ELF-1 (cell line): ENCODE data around the gene CLUH.

Source experiments
- DNase-seq: peaks from one replicate; pipeline ENCODE4 v3.0.0-alpha.2; 2016; ENCODE audit warnings: low read depth, low spot score

CLUH gene

DNA sequence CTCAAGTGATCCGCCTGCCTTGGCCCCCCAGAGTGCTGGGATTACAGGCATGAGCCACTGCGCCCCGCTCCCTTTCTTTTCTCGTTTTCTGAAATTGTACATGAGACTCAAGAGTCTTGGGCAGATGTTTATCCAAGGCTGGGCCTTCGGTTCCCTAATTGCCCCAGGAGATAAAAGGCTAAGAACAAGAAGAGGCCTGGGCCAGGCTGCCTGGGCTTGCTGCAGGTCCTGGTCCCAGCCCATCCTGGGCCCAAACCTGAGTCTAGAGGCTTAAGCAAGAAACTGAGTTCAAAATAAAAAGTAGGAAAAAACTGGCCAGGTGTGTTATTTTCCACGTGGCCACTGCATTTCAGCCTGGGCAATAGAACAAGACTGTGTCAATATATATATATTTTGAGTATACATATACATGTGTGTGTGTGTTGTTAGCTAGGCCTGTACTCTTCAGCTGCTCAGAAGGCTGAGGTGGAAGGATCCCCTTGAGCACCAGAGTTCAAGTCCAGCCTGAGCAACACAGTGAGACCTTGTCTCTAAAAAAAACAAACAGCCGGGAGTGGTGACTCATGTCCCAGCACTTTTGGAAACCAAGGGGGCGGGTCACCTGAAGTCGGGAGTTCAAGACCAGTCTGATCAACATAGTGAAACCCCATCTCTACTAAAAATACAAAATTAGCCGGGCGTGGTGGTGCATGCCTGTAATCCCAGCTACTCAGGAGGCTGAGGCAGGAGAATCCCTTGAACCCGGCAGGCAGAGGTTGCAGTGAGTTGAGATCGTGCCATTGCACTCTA, 6.8 kb upstream of the CLUH start:
- no peak for DNase-seq

DNA sequence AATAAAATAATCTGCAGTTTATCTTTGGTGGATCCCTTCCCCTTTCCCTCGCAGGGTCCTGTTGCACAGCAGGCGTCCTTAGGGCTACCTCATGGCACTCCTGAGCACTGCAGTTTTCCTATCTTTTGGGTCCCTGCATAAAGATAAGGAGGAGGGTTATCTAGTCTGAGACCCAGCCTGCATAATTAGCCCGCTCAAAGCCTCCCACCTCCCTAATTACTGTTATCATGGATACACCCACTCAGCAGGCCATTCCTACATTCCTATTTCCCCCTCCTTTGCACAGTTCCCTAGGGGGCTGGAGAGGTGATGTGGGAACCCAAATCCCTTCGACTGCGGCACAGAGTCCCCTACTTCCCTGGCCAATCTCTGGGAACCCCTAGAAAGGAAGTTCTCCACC, 5.1 kb upstream of the CLUH start:
- DNase-seq: peak; percentile 55

DNA sequence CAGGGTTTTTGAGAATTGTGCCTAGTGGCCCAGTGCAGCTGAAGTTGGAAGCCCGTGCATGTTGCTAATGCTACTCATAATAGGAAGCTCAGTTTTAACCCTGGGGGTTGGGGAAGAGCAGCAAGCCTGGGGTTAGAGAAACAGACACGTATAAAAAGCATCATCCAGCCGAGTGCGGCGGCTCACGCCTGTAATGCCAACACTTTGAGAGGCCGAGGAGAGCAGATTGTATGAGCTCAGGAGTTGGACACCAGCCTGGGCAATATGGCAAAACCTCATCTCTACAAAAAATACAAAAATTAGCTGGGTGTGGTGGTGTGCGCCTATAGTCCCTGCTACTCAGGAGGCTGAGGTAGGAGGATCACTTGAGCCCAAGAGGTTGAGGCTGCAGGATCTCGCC, 2.3 kb upstream of the CLUH start:
- DNase-seq: no peak

DNA sequence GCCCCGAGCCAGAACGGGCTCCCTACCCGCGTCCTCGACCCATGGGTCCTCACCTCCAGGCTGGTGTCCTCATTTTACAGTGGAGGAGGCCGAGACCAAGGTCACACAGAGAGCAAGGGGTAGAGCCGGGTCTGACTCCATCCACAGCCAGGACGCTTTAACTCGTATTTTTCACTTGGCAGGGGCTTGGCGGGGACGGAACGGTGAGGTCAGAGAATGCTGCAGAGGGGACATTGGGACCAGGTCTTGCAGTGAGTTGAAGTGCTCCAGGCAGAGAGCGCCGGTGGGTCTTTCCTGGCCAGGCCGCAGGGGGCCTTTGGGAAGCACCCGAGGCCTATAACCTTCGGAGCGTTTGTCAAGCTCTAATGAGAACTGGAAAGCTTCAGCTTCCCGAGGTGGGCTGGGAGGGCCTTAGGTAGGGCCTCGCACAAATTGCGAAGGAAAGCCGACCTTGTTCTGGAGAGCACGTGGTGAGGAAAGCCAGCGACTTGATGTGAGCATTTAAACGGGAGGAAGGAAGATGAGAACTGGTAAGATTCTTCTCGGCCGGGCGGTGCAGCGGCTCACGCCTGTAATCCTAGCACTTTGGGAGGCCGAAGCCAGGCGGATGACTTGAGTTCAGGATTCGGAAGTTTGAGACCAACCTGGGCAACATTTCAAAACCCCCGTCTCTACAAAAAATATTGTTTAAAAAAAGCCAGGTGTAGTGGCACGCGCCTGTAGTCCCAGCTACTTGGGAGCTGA, 908 bp upstream of the CLUH start:
- peak; percentile 74 for DNase-seq

DNA sequence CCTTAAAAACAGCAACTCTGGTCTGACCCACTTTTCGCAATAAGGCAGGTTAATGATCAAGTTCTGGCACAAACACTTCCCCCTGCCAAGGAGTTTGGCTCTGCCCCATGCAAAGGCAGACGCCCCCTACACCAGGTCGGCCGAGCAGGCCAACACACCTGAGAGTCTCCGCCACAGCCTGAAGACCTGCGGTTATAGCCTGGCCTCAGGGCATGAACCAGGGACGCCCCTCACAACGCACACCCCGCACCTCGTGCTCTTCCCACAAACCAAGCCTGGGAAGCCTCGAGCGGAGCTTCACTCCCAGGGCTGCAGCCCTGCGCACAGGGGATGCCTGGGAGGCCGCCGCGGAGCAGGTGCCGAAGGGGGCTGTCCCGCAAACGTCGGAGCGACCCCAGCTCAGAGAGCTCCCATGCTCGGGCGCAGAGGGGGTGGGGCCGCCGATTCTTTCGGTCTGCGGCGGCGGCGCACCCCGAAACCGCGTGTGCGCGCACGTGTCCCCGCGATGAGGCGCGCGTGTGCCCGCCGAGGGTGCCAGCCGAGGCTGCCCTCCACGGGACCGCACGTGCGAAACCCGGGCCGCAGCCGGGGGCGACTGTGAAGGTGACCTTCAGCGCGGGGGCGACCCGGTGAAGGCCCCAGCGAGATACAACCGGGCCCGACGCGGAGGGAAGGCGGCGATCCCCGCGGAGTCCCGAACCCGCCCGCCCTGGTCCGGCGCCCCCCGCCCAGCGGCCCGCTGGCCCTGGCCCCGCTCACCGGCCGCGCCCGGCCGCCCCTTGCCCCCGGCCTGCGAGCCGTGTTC, 559 bp downstream of the CLUH start:
- peak; percentile 57 for DNase-seq

DNA sequence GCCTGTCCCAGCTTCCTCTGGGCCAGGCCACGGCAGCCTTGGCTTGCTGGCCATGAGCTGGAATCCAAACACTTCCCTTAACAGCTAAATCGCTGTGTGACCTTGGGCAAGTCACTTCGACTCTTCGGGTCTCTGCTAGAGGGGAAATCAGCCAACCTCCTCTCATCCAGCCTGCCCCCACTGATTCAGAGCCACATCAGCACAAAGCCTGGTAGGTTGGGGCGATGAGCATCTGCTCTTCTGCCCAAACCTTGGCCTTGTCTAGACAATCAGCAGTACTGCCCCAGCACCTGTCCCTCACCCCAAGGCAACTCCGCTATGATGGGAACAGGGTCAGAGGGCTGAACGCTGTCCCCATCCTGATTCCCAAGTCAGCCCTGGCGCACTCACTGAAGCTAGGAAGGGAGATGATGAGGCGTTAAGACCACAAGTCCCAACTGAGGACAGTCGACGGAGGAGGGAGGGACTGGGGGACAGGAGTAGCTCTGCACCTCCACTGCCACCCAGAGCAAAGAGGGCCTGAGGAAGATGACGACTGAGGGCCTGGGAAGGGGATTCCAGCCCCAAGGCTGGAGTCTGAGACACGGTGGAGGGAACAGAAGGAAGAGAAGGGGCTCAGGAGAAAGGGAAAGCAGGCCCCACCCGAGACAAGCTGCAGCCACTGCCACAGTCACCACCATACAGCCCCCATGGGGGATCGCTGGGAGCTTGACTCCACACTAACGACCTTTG, 1.3 kb downstream of the CLUH start:
- no peak for DNase-seq

DNA sequence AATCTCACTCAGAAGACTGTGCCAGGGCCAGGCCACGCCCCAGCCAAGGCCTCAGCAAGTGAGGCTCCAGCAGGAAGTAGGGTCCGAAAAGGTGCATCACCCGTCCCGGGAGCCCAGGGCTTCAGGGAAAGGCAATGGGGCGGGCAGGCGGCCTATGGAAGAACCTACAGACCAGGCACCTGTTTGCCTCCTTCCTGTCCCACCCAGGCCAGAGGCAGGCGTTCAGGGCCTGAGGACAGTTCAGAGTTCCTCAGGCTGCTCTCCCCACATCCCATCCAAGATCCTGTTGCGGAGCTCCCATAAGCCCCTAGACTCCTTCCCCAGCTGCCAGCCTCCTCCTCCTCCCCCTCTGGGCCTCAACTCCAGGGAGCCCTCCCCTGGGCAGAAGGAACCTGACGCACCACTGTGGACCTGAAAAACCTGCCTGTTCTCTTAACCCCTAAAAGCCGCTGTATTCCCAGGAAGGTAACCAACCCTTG, 2.3 kb downstream of the CLUH start:
- peak; percentile 70 for DNase-seq

DNA sequence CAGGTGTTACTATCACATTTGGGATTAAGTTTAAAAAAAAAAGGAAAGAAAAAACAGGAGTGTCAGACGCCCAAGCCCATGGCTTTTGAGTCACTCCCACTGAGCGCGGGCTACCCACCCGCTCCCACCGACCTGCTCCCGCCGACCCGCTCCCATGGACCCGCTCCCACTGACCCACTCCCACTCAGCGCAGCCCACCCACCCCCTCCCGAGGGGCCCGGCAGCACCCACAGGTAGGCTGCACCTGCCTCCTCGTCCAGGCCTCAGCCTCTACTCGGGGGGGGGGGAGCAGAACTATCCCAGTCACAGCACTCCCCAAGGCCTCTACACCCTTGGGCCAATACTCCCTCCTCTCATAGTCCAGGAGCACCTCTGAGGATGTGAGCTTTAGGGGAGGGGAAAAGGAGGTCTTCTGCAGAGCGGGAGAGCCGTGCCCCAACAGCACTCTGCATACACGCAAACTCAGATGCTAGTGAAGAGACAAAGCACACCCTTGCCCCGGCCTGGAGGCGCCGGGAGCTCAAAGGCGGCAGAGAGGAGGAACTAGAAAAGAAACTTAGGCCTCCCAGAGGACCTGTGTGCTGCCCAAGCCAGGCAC, 2.9 kb downstream of the CLUH start:
- no peak for DNase-seq

DNA sequence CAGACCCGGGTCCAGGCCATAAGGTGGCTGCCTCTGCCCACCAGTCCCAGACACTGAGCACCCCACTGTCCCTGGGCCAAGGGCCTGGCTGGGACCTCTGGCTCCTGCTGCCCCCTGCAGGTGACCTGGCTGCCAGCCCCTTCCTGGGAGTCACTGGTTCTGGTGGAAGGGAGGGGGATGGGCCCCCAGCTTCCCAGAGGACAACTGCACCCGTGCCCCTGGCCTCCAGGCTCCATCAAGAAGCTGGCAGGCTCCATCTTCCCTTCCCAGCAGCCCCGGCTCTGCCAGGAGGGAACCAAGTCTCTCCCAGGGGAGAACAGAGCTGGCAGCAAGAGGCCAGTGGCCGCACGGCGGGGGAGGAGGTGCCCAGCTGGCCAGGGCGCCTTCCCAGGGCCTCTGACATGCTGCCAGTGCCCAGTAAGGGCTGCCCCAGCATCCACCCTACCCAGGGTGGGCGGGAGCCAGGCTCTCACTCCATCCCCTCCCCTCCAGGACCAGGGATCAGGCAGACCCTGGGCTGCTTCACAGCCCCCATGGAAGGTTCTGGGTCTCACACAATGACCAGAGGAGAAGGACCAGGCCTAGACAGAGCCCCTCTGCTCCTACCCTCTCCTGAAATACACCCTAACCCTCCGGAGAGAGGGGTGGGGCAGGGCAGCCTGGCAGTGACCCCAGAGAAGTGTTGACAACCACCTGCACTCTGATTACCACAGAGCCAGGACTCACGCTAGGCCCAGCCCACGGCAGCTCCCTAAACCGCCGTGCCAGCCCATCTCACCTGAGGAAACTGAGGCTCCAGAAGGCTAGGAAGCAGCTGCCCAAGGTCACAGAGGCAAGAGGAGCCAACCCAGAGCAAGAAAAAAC, 3.6 kb downstream of the CLUH start:
- DNase-seq: peak; percentile 58

DNA sequence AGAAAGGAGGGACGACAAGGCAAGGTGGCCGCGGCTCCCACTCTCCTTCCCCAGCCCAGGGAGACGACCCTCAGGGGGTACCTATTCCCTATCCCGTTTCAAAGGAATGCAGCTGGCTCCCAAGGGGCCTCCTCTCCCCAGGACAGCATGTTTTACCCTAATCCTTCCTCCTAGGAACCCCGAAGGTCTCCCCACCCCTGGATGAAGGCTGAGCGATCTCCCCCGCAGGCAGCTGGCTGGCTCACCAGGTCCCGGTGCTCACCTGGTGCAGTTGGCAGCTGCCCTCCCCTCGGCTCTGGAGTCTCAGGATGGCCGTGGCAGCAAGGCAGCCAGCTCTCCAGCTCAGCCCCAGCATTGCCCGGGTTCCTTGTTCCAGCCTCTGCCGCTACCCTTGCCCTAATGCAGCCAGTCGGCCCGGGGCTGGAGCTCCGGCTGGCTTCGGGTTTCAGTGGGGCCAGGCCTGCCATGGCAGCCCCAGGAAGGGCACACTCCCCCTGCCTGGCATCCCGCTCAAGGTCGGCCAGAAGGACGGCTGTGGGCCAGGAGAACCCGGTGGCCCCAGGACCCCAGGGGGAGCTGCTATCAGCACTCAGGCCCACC, 4.6 kb downstream of the CLUH start:
- DNase-seq: no peak

DNA sequence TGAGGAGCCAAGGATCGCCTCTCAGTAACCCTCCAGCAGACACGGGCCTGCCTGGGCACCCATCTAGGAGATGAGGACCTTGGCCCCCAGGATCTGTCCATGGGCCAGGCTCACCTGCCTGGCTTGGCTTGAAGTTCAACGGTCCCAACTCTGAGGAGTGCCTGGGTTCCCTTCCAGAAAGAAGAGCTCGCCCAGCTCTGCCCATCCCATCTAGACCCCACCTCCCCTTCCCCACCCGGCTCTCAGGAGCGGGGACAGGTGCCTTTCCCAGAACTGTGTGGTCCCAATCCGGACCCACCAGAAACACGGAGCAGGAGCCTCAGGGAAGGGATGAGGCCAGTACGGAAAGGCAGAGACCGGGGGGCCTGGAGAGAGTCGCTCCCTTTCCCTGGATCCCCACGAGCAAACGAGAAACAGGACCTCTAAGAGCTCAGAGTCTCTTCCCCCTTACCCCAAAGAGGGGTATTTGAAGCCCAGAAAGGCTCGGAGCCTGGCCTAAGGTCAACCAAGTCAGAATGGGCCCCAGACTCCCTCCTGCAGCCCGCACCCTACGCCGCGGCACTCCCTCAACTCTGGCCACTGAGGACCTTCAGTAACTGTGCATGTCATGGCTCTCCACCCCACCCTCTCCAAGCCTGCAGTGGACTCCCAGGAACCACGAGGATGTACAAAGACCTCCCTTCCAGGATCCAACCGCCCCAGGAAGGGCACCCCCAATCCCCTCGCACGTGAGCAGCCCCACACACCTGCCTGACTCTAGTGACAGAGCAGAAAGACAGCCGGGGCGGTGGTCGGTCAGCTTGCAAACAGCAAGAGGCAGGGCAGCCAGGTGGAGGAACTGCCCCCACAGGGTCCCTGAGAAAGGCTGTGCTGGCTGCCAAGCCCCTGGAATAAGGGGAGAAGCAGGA, 5.4 kb downstream of the CLUH start:
- no peak for DNase-seq

DNA sequence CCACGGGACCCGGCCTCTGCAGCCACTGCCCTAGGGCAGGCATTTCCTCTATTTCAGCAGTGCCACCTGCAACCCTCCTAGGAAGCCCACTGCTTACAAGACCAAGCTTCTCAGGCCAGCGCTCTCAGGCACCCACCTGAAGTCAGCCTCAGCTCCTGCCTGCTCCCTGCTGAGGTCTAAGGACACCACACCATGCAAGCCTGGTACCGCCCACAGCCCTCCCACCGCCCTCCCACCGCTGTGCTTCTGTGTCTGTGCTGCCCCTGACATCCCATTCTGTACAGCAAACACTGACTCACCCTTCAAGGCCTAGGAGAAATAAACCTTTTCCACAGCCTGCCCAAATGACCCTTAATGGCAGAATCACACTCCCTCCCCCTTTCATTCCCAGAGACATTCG, 6.3 kb downstream of the CLUH start:
- DNase-seq: no peak

DNA sequence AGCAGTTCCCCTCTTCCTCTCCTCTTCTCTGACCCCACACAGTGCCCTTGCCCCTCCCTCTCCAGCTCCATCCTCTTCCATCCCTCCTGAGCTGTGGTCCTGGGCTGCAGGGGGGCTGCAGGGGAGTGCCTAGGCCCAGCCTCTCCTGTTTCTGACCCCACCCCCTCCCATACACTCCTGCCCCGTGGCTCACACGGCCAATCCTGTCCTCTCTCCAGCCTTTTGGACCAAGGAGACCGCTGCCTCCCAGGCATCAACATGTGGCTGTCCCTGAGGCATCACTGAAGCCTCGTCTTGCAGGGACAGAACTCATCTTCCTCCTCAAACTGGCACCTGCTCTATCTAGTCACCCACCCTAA, 6.7 kb downstream of the CLUH start:
- no peak for DNase-seq

DNA sequence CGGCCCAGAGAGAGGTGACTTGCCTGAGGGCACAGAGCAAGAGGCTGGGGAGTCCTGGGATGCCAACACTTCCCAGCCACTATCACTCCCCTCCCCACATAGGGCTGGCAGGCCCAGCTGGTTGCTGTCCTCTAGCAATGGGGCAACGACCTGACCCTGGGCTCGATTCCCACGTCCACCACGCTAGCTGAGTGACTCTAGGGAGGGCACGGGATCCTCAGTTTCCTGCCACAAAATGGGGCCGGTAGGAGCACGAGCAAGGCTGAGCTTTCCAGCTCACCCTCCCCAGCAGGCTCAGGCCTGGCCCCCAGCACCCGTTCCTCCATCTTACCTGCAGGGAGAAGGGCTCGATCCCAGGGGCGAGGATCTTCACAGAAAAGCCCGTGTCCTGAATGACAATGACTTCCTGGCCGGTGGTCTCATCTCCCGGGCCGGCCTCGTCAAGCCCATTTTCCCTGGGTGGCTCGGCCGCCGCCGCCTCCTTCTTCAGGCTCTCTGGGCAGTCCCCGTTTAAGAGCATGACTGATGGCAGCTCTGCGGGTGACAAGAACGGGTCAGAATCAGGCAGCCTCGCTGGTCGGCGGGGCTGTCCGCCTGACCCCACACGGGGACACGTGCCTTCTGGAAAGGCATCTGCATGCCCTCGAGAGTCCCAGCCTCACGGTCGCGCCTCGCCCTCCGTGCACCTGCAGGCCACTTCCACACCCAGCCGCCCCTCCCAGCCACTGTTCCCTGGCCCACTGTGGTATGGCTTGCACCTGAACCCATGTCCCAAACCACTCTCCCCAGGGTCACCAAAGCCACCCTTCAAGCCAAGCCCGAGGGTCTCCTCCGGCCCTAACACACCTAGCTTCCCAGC, 7.3 kb downstream of the CLUH start:
- DNase-seq: no peak

DNA sequence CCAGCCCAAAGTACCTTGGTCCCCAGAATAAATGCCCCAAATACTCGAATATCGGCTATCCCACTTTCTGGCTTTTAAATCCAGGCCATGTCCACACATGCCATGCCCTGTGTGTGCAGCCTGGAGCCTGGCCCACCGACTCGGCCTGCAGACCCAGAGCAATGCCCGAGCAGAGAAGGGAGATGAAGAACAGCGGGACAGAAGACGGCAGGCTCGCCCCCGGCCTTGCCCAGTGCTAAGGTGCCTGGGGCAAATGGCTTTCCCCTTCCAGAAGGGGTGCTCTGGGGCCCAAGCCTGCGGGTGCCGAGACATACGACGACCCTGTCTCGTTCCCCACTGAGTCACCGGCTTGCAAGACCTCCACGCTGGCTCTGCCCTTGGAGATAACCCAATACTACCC, 8.0 kb downstream of the CLUH start:
- no peak for DNase-seq

DNA sequence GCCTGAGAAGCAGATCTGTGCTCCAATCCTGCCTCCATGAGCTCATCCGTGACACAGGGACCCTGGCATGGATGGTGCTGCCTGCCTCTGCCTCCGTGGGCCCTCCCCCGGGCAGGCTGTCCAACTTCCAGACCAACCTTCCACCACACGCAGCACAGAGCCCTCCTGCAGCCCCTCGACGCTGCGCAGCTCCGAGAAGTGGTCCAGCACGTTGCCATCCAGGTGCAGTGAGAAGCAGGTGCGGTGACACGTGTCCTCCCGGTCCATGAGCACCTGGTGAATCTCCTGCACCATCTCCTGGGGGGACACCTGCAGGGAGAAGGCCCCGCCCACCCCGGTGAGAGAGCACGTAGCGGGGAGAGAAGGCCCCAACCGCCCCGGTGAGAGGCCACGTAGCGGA, 8.4 kb downstream of the CLUH start:
- DNase-seq: no peak

DNA sequence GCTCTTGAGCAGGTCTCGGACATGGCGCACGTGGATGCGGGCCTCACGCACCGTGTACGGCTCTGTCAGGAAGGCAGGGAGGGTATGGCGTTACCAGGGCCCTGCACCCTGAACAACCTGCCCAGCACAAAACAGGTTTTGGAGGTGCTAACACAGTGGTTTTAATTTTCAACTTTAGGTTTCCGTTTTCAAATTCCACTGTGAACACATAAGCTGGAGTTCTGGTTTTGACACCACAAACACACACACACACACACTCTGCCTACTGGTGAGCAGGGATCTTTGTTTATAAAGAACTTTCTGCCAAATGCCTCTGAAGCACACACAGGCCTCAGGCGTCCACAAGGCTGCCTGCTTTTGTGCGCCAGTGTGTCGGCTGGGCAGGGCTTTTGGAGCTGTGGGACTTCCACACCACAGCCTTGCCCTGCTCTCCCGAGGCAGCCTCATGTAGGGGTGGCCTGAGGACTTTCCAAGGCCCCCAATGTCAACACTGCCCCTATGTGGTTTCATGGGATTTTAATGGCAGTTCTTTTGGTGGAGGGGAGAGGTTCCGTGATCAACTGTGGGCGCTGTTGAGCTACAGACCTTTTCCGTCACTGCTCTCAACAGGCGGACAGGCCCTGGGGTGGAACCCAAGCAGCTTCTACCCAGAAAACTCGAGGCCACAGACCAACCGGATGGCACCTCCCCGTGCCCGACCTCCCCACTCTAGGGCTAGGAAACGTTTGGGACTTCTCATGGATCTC, 9.4 kb downstream of the CLUH start:
- DNase-seq: no peak
